ENCODE data around the gene CBY3.
A peak's percentile ranks its signal among the peaks of the same experiment; 100 is the strongest.
"Not testable (repeated sequence)": the region's sequence is repeated elsewhere in the genome, so short reads cannot be mapped to it uniquely, and the experiment has no call there.

CBY3 gene

DNA sequence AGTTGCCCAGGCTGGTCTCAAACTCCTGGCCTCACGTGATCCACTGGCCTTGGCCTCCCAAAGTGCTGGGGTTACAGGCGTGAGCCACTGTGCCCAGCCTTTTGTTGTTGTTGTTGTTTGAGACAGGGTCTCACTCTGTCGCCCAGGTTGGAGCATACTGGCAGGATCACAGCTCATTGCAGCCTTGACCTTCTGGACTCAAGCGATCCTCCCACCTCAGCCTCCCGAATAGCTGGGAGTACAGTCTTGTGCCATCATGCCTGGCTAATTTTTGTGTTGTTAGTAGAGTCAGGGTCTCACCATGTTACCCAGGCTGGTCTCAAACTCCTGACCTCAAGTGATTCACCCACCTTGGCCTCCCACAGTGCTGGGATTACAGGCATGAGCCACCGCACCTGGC lies 19.2 kb downstream of the CBY3 start:
- not testable (repeated sequence) for DNase-seq

DNA sequence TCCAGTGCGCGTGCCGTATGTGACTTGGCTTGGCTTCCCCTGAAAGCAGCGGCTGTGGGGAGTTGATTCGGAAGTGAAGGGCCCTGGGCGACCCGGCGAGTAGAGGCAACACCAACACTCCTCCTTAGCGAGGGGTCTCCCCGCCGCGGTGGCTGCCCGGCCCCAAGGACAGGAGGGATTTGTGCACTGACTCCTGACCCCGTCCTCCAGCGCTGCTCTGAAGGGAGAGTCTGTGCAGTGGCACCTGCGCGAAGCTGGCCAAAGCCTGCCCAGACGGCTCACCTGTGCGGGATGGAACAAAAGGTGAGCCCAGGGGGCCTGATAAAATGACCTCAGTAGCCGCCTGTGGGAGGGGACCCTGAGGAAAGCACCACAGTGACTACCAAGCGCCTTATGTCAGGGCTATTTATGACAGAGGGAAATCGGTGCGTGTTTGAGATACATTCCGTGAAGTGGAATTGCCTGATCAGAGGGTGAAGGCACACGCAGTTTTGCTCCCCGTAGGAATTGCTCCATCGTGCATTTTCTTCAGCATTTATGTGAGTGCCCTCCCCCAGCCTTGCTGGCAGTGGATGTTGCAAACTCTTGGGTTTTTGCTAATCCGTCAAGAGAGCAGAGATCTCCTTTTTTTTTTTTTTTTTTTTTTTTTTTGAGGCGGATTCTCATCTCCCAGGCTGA lies 22.5 kb downstream of the CBY3 start:
- peak in 1 of 2 experiments; percentile 8 for DNase-seq

DNA sequence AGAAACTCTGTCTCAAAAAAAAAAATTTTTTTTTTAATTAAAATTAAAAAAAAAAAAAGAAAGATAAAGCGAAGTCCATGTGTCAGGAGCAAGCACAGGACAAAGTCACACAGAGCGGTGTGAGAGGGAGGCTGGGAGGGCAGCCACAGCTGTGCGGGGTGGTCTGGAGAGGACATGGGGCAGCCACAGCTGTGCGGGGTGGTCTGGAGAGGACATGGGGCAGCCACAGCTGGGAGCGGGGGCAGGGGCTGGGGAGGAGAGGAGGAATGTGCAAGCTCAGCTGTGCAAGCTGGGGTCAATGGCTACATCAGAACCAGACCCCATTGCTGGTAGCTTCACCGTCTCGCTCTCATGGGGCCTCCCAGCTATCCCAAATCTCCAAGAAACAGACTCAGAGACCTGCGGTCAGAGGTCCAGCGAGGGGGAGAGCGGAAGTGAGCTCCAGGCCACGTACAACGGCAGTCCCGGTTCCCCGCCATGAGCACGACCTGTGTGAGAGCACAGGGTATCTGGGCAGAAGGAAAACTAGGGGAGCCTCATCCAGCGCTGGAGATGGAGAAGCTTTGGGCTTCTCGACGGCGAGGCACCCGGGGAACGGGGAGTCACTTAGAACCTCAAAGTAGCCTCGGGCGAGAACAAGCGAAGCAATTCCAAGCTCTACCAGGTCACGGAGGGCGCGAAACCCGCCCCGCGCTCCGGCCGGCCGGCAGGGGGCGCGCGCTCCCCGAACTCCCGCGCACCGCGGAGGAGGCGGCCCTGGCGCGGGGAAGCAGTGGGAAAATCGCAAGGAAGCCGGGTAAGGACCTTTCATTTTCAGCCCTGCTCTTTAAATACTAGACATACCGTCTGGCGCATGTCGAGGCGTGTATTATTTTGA lies 23.3 kb downstream of the CBY3 start:
- DNase-seq = peak in 1 of 2 experiments; percentile 16

DNA sequence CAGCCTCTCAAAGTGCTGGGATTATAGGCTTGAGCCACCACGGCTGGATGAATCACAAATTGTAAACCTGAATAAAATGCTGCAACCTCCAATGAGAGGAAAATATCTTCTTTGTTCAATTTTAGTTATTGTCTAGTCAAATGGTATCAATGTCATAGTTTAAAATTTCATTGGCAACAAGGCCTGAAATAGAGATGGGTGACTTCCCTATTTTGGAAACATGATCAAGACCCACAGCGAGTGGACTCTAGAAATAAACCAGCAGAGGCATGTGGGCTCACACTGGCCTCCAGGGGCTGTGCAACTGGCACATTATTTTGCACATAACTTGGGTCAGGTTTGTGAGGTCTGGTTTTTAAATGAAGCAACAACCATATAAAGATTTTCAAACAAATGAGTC lies 27.7 kb downstream of the CBY3 start:
- not testable (repeated sequence) for DNase-seq

DNA sequence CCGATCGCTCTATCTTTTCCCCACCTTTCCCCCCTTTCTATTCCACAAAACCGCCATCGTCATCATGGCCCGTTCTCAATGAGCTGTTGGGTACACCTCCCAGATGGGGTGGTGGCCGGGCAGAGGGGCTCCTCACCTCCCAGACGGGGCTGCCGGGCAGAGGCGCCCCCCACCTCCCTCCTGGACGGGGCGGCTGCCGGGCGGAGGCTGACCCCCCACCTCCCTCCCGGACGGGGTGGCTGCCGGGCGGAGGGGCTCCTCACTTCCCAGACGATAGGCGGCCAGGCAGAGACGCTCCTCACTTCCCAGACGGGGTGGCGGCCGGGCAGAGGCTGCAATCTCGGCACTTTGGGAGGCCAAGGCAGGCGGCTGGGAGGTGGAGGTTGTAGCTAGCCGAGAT lies 30.6 kb downstream of the CBY3 start:
- not testable (repeated sequence) for DNase-seq

DNA sequence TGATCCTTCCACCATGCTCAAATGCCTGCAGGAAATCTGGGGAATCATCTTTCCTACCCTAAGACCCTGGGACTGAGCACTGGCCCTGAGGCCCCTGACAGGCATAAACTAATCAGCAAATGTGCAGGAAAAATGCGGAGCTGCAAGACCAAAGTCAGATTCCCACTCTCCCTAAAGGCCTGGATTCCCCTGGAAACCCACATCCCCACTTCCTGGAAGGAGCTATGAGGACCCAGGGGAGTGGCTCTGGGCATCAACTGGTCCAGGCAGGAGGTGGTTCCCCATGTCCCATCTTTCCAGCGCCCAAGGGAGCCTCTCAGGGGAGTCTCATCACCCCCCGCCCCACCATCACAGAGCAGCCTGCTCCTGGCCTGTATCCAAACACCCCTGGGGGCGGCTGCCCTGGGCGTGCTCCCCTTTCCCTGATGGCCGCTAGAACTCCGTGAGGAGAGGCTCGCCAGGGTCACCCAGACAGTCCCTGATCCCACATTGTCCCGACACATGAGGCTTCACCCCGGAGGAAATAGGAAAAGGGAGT lies 31.6 kb downstream of the CBY3 start:
- not testable (repeated sequence) for DNase-seq

DNA sequence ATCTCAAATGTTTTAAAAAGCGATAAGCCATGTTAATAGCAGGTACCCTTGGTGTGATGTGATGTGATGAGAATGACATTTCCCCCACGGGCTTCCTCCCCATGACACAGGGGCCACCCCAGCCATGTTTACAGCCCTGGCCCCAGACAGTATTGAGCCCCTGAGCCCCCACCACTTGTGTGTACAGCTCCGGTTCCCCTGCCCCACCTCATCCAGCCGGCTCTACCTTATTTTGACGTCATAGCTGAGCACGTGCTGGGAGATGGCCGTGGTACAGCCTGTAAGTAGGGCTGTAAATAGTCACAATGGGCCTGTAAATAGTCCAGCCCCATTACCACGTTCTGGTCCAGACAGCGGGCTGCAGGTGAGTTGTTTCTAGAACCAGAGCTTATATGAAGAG lies 32.4 kb downstream of the CBY3 start:
- DNase-seq = no peak

DNA sequence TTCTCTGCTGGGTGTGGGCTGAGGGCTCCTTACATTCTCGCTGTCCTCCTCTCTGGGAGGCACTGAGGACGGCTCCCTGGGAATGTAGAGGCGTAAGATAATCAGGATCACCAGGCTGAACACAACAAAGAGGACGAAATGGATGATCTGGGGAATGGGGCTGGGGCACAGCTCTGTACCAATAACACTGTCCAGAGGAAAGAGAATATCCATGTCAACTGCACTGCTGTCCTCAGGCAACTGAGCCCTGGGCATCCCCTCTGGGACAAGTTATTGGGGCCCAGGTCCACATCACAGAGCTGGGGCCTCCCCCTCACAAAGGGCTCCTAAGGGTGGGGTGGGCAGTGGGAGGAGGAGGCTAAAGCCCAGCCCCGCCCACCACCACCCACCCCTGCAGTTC lies 36.1 kb downstream of the CBY3 start:
- not testable (repeated sequence) for DNase-seq

DNA sequence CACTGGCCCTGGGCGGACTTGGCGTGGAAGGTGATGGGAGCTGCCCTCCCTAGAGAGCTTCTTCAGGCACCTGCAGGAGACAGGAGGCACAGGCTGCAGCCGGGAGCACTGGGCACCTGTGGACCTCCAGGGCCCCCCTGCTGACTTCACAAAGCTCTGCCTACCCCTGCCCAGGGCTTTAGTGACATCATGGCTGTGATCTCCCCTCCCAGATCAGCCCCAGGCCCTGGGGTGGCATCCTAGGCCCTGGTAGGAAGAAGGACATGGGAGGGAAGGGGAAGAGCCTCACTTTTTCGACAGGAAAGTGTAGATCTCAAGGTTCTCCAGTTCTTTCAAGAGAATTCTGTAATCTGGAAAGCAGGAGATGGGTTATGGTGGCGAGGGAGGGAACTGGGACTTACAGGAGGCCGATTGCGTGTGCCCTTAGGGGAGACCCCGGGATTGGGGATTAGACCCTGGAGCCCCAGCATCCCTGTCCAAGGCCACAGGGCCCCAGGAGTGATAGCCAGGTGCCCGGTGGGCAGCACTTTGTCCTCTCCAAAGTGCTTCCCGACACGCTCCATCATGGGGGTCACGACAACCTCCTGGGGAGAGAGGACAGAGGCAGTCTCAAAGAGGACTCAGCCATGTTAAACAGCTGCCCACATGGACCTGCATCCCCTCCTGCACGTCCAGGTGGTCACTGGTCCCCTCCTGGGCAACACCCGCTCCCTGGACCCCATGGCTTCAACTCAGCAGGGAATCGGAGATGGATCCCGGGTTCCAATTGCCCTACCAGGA lies 37.5 kb downstream of the CBY3 start:
- DNase-seq = not testable (repeated sequence)

DNA sequence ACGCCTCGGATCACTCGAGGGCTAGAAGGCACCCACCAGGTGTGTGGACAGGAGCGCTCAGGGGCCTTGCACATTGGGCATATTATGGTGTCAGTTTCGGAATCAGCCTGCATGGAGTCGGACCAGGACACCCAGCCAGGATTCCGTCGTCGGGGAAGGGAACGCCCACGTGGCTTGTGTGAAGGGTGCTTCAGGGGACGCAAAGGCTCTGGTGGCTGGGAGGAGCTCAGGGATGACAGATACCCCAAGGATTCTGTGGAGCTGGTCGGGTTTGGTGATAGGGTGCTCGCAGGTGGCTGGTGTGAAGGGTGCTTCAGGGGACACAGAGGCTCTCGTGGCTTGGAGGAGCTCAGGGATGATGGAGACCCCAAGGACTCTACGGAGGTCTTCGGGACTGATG lies 38.2 kb downstream of the CBY3 start:
- not testable (repeated sequence) for DNase-seq

DNA sequence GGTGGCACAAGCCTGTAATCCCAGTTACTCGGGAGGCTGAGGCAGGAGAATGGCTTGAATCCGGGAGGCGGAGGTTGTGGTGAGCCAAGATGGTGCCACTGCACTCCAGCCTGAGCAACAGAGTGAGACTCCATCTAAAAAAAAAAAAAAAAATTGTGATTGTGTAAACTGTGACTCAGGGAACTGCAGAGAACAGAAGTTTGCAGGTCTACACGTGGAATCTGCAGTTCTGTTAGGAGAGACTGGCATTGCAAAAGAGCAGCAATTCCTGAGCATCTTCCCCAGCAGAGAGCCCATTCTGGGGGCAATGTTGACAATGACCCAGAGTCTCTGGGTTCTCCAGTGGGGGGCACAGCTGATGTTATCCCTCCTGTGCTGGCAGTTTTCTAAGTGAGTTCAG lies 39.1 kb downstream of the CBY3 start:
- not testable (repeated sequence) for DNase-seq

DNA sequence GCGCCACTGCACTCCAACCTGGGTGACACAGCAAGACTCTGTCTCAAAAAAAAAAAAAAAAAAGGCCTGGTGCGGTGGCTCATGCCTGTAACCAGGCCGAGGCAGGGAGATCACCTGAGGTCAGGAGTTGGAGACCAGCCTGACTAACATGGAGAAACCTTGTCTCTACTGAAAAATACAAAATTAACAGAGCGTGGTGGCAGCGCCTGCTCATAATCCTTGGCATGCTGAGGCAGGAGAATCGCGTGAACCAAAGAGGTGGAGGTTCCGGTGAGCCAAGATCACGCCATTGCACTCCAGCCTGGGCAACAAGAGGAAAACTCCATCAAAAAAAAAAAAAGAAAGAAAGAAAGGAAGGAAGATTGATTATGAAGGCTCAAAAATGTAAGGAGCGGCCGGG lies 41.5 kb downstream of the CBY3 start:
- not testable (repeated sequence) for DNase-seq

DNA sequence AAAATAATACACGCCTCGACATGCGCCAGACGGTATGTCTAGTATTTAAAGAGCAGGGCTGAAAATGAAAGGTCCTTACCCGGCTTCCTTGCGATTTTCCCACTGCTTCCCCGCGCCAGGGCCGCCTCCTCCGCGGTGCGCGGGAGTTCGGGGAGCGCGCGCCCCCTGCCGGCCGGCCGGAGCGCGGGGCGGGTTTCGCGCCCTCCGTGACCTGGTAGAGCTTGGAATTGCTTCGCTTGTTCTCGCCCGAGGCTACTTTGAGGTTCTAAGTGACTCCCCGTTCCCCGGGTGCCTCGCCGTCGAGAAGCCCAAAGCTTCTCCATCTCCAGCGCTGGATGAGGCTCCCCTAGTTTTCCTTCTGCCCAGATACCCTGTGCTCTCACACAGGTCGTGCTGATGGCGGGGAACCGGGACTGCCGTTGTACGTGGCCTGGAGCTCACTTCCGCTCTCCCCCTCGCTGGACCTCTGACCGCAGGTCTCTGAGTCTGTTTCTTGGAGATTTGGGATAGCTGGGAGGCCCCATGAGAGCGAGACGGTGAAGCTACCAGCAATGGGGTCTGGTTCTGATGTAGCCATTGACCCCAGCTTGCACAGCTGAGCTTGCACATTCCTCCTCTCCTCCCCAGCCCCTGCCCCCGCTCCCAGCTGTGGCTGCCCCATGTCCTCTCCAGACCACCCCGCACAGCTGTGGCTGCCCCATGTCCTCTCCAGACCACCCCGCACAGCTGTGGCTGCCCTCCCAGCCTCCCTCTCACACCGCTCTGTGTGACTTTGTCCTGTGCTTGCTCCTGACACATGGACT lies 46.3 kb downstream of the CBY3 start:
- DNase-seq = peak in 1 of 2 experiments; percentile 20

DNA sequence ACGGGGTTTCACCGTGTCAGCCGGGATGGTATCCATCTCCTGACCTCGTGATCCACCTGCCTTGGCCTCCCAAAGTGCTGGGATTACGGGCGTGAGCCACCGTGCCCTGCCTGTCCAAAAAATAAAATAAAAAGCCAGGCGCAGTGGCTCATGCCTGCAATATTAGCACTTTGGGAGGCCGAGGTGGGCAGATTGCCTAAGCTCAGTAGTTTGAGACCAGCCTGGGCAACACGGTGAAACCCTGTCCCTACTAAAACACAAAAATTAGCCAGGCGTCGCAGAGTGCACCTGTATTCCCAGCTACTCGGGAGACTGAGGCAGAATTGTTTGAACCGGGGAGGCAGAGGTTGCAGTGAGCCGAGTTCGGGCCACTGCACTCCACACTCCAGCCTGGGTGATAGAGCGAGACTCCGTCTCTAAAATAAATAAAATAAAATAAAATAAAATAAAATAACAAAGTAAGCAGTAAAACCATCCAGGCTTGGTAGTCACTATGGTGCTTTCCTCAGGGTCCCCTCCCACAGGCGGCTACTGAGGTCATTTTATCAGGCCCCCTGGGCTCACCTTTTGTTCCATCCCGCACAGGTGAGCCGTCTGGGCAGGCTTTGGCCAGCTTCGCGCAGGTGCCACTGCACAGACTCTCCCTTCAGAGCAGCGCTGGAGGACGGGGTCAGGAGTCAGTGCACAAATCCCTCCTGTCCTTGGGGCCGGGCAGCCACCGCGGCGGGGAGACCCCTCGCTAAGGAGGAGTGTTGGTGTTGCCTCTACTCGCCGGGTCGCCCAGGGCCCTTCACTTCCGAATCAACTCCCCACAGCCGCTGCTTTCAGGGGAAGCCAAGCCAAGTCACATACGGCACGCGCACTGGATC lies 47.1 kb downstream of the CBY3 start:
- DNase-seq = not testable (repeated sequence)
